CD14-positive monocyte (primary cell): ENCODE results near the gene AKT1. TPM values are rescaled to one million over a fixed set of nuclear protein-coding genes. Genes with fewer than 3 reads are reported as not detected.
A peak's percentile ranks its signal among the peaks of the same experiment; 100 is the strongest.

Source experiments
- DNase-seq, 3 donors: peaks; one replicate each; pipeline ENCODE4 v3.0.0-alpha.2; 2011 to 2022
- H2AFZ ChIP-seq: 2 replicates; pipeline ENCODE4 v1.6.0; 2012; ENCODE audit warnings: mild to moderate bottlenecking, low read depth, low read length, inconsistent platforms; ENCODE audit not compliant: insufficient read depth, poor library complexity, severe bottlenecking
- H3K27ac ChIP-seq, 2 donors: 1 replicate in 1 of 2; 2 replicates in 1 of 2; pipeline ENCODE4 v1.5.1; 2012 to 2013; ENCODE audit warnings: low read length in 2 of 2, control low read depth in 1 of 2, inconsistent platforms in 1 of 2, low read depth in 1 of 2, mild to moderate bottlenecking in 1 of 2
- H3K27me3 ChIP-seq, 2 donors: one replicate each; pipeline versions ENCODE4 v1.6.0 to v1.6.1; 2011 to 2013; ENCODE audit warnings: low read length in 2 of 2; ENCODE audit not compliant: control insufficient read depth in 2 of 2, insufficient read depth in 2 of 2
- H3K36me3 ChIP-seq, 2 donors: replicated peaks in 1 of 2; 1 replicate in 1 of 2; 2 replicates in 1 of 2; pipeline versions ENCODE4 v1.5.1 to v1.6.1; 2012 to 2013; ENCODE audit warnings: low read length in 2 of 2, control low read depth in 1 of 2, inconsistent platforms in 1 of 2, mild to moderate bottlenecking in 1 of 2; ENCODE audit not compliant: insufficient read depth in 2 of 2, control insufficient read depth in 1 of 2
- H3K4me1 ChIP-seq, 2 donors: 1 replicate in 1 of 2; 2 replicates in 1 of 2; pipeline versions ENCODE4 v1.5.1 to v1.6.1; 2012 to 2013; ENCODE audit warnings: low read length in 2 of 2, control low read depth in 1 of 2, inconsistent platforms in 1 of 2, mild to moderate bottlenecking in 1 of 2, moderate library complexity in 1 of 2; ENCODE audit not compliant: insufficient read depth in 2 of 2, control insufficient read depth in 1 of 2
- H3K4me2 ChIP-seq: replicated peaks from 2 replicates; pipeline ENCODE3; 2012; ENCODE audit warnings: low read length, moderate library complexity, mild to moderate bottlenecking; ENCODE audit not compliant: poor library complexity, severe bottlenecking; ENCODE audit errors: extremely low read depth
- H3K4me3 ChIP-seq, 3 experiments: fragments of 200-600 bp in 1 of 3; sonication (generic) in 1 of 3; replicated peaks in 1 of 3; 1 replicate in 2 of 3; 2 replicates in 1 of 3; pipeline ENCODE4 v1.5.1; 2011 to 2013; ENCODE audit warnings: low read length in 3 of 3, mild to moderate bottlenecking in 3 of 3, control low read depth in 2 of 3, low read depth in 2 of 3, inconsistent platforms in 1 of 3, moderate library complexity in 1 of 3
- H3K79me2 ChIP-seq: 2 replicates; pipeline ENCODE4 v1.6.0; 2012; ENCODE audit warnings: mild to moderate bottlenecking, control low read depth, inconsistent platforms, low read length, moderate library complexity; ENCODE audit not compliant: insufficient read depth
- H3K9ac ChIP-seq: 2 replicates; pipeline ENCODE4 v1.6.0; 2017; ENCODE audit warnings: low read length, mild to moderate bottlenecking; ENCODE audit not compliant: insufficient read depth, poor library complexity, severe bottlenecking
- H3K9me3 ChIP-seq, 2 donors: replicated peaks in 1 of 2; 1 replicate in 1 of 2; 2 replicates in 1 of 2; pipeline versions ENCODE4 v1.5.1 to v1.6.1; 2012 to 2013; ENCODE audit warnings: low read length in 2 of 2, control low read depth in 1 of 2; ENCODE audit not compliant: control insufficient read depth in 1 of 2, insufficient read depth in 1 of 2
- H4K20me1 ChIP-seq: 2 replicates; pipeline ENCODE4 v1.6.0; 2012; ENCODE audit warnings: mild to moderate bottlenecking, low read length, control low read depth, moderate library complexity; ENCODE audit not compliant: insufficient read depth
- H3K27ac Mint-ChIP-seq, 7 donors: one replicate each; pipeline ENCODE4 v1.8.0; 2020; ENCODE audit warnings: mild to moderate bottlenecking in 7 of 7, mixed read lengths in 7 of 7, moderate library complexity in 6 of 7, inconsistent platforms in 2 of 7
- H3K27me3 Mint-ChIP-seq, 3 donors: one replicate each; pipeline ENCODE4 v1.8.0; 2021 to 2022; ENCODE audit warnings: low read depth in 3 of 3, mild to moderate bottlenecking in 3 of 3, mixed read lengths in 3 of 3, moderate library complexity in 3 of 3, inconsistent platforms in 1 of 3
- H3K36me3 Mint-ChIP-seq, 2 donors: one replicate each; pipeline ENCODE4 v1.8.0; 2020; ENCODE audit warnings: mixed read lengths in 2 of 2, inconsistent platforms in 1 of 2, mild to moderate bottlenecking in 1 of 2
- H3K4me1 Mint-ChIP-seq: one replicate; pipeline ENCODE4 v1.8.0; 2020; ENCODE audit warnings: mild to moderate bottlenecking, mixed read lengths
- H3K4me3 Mint-ChIP-seq, 2 donors: one replicate each; pipeline ENCODE4 v1.8.0; 2020; ENCODE audit warnings: mild to moderate bottlenecking in 2 of 2, mixed read lengths in 2 of 2, moderate library complexity in 1 of 2
- H3K9me3 Mint-ChIP-seq, 7 donors: one replicate each; pipeline ENCODE4 v1.8.0; 2020 to 2022; ENCODE audit warnings: mixed read lengths in 7 of 7, mild to moderate bottlenecking in 6 of 7, moderate library complexity in 6 of 7, inconsistent platforms in 2 of 7
- WGBS: methylation state at CpG from one replicate; pipeline ENCODE4 v1.1.5; 2013; ENCODE audit warnings: missing lambda C conversion rate; ENCODE audit not compliant: insufficient coverage; 5-methylcytosine and 5-hydroxymethylcytosine counted together
- intact Hi-C, 2 donors: fragments of 100-400 bp; cut with micrococcal nuclease; formaldehyde crosslinking; loops; one replicate each; pipeline versions ENCODE4 v1.15.0 to v1.15.1; 2023
- polyA plus RNA-seq, 3 donors: library from polyadenylated mRNA; depleted of rRNA in 1 of 3; unstranded in 2 of 3; stranded (reverse) in 1 of 3; fragments of 300-500 nt in 2 of 3; fragments of >200 nt in 1 of 3; fragmentation: Illumina TruSeq in 2 of 3; gene quantifications; 1 replicate in 2 of 3; 2 replicates in 1 of 3; pipeline ENCODE4 v1.2.3, GENCODE V29; 2012 to 2021
- TF ChIP-seq, protein P1 (sequence below): fragments of 200-600 bp; IDR thresholded peaks from one replicate; pipeline ENCODE4 v1.8.0; 2022; ENCODE audit warnings: antibody characterized with exemption, mild to moderate bottlenecking

AKT1 gene
- polyA plus RNA-seq, 3 donors = 7.2 to 180 (median 26.4) TPM

DNA sequence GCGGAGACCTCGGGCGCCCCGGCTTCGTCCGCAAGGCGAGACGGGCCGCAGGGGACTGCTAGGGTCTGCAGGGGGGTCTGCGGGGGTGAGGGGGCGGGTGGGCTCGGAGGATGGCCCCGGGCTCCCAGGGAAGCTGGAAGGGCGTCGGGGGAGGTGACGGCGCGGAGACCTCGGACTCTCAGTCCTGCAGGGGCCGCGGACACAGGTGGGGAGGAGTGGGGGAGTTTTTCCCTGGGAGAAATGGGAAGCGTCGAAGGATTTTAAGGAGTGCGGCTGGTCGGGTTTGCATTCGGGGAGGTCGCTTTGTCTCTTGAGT lies 31.3 kb upstream of the AKT1 start:
- H3K4me3 ChIP-seq = peak overlapping the region in 2 of 3 experiments; percentile 23 to 70
- no peaks in the 10 kb centered on the region for H3K36me3 ChIP-seq
- H3K4me1 ChIP-seq = peaks cover 18 to 25% of the 10 kb centered on the region in 2 donors
- no peaks in the 10 kb centered on the region for H3K79me2 ChIP-seq
- 1% methylated on average over 21 of the region's 27 CpGs for WGBS
- peak overlapping the region in 3 of 7 donors; percentile 24 to 51 (median 40) for H3K27ac Mint-ChIP-seq
- peaks cover 7 to 21% (median 13%) of the 10 kb centered on the region in 7 donors for H3K9me3 Mint-ChIP-seq
- H2AFZ ChIP-seq = peak overlapping the region; percentile 86
- intact Hi-C loops = loop anchor here (1.0 to 2.0 kb wide), 3 partner anchors 32 to 59 kb away; partner anchors contain the start of gene AKT1 (in 1 of the 2)
- H3K4me2 ChIP-seq = peak overlapping the region; percentile 95
- no peak overlapping the region for H3K9ac ChIP-seq
- peaks cover 4 to 8% of the 10 kb centered on the region in 2 donors for H3K36me3 Mint-ChIP-seq
- TF ChIP-seq, protein P1, sequence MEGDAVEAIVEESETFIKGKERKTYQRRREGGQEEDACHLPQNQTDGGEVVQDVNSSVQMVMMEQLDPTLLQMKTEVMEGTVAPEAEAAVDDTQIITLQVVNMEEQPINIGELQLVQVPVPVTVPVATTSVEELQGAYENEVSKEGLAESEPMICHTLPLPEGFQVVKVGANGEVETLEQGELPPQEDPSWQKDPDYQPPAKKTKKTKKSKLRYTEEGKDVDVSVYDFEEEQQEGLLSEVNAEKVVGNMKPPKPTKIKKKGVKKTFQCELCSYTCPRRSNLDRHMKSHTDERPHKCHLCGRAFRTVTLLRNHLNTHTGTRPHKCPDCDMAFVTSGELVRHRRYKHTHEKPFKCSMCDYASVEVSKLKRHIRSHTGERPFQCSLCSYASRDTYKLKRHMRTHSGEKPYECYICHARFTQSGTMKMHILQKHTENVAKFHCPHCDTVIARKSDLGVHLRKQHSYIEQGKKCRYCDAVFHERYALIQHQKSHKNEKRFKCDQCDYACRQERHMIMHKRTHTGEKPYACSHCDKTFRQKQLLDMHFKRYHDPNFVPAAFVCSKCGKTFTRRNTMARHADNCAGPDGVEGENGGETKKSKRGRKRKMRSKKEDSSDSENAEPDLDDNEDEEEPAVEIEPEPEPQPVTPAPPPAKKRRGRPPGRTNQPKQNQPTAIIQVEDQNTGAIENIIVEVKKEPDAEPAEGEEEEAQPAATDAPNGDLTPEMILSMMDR = no peak
- peaks cover 13 to 31% of the 10 kb centered on the region in 2 donors for H3K27me3 ChIP-seq
- no peak overlapping the region for H3K27ac ChIP-seq
- DNase-seq = no peak
- H4K20me1 ChIP-seq = no peaks in the 10 kb centered on the region
- peaks cover 0 to 14% of the 10 kb centered on the region in 2 donors for H3K9me3 ChIP-seq
- peaks cover 34 to 53% (median 45%) of the 10 kb centered on the region in 3 donors for H3K27me3 Mint-ChIP-seq
- peaks cover 23% of the 10 kb centered on the region for H3K4me1 Mint-ChIP-seq
- H3K4me3 Mint-ChIP-seq = peak overlapping the region; percentile 72 to 89

DNA sequence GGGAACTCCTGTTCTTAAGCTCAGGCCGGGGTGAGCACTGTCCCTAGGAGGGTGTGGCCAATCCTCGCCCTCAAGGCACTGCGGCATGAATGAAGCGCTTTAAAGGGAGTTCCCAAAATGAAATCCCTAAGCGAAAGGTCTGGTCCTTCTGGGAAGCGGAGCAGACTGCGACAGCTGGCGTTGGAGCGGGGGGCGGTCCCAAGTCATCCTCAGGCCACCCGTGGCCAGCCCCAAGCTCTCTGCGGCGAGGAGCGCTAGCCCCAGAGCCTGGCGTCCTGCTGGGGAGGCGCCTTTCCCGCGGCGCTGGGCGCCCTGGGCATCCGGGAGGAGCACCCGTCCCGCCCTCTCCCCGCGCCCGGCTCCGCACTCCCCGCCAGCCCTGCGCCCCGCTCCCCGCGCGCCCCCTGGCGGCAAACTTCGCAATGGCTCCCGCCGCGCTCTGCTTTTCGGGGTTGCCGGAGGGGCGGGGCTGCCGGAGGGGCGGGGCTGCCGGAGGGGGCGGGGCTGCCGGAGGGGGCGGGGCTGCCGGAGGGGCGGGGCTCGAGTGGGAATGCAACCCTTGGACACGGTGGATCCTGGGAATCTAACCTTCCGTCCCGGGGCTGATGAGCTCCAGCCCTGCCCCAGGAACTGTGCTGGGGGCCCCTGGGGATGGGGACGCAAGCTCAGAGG lies 30.8 kb upstream of the AKT1 start:
- under 1% methylated on average over 44 of the region's 54 CpGs for WGBS
- DNase-seq = peak; percentile 78 to 85 (median 82)
- intact Hi-C loops = loop anchor here (1.0 to 2.0 kb wide), 3 partner anchors 32 to 58 kb away; partner anchors contain the start of gene AKT1 (in 1 of the 2)
- Histone ChIP-seq H4K20me1 (no peaks in the 10 kb centered on the region), H3K36me3 (no peaks in the 10 kb centered on the region), H3K4me1 (peaks cover 18 to 25% of the 10 kb centered on the region in 2 donors), H3K9me3 (peaks cover 0 to 14% of the 10 kb centered on the region in 2 donors), H3K27me3 (peaks cover 13 to 31% of the 10 kb centered on the region in 2 donors), H3K9ac (peak overlapping the region; percentile 27), H3K27ac (no peak overlapping the region), H2AFZ (peak overlapping the region; percentile 92), H3K4me3 (peak overlapping the region; percentile 48 to 76 (median 52)), H3K79me2 (no peaks in the 10 kb centered on the region), H3K4me2 (peak overlapping the region; percentile 95)
- peak overlapping the region; percentile 75 to 89 for H3K4me3 Mint-ChIP-seq
- H3K27me3 Mint-ChIP-seq = peaks cover 34 to 53% (median 44%) of the 10 kb centered on the region in 3 donors
- peaks cover 4 to 10% of the 10 kb centered on the region in 2 donors for H3K36me3 Mint-ChIP-seq
- TF ChIP-seq, protein P1 = peak; percentile 75
- H3K9me3 Mint-ChIP-seq = peaks cover 7 to 21% (median 13%) of the 10 kb centered on the region in 7 donors
- H3K4me1 Mint-ChIP-seq = peaks cover 23% of the 10 kb centered on the region
- H3K27ac Mint-ChIP-seq = peak overlapping the region in 1 of 7 donors; percentile 32
